Neuronal stem cell (in vitro differentiated cells): ENCODE data around the gene VRTN.

ENCODE experiments used
- DNase-seq: peaks from one replicate; pipeline ENCODE4 v3.0.0-alpha.2; 2013; ENCODE audit warnings: low spot score
- H2AFZ ChIP-seq: one replicate; pipeline ENCODE4 v1.6.1; 2013; ENCODE audit warnings: mild to moderate bottlenecking, low read length, inconsistent platforms
- H2AK5ac ChIP-seq: 2 replicates; pipeline ENCODE4 v1.6.1; 2013; ENCODE audit warnings: low read depth, mild to moderate bottlenecking, inconsistent platforms, low read length, moderate library complexity, mixed read lengths
- H2BK120ac ChIP-seq: 2 replicates; pipeline ENCODE4 v1.6.1; 2013; ENCODE audit warnings: low read depth, mild to moderate bottlenecking, inconsistent platforms, low read length, moderate library complexity, mixed read lengths
- H2BK12ac ChIP-seq: one replicate; pipeline ENCODE4 v1.6.1; 2013; ENCODE audit warnings: low read length, inconsistent platforms
- H2BK15ac ChIP-seq: 2 replicates; pipeline ENCODE4 v1.6.1; 2013; ENCODE audit warnings: mild to moderate bottlenecking, low read length, inconsistent platforms, mixed read lengths
- H2BK5ac ChIP-seq: one replicate; pipeline ENCODE4 v1.6.1; 2013; ENCODE audit warnings: inconsistent platforms, mild to moderate bottlenecking, low read length, moderate library complexity
- H3K14ac ChIP-seq: one replicate; pipeline ENCODE4 v1.6.1; 2013; ENCODE audit warnings: low read length, inconsistent platforms
- H3K18ac ChIP-seq: 2 replicates; pipeline ENCODE4 v1.6.1; 2013; ENCODE audit warnings: low read length, inconsistent platforms
- H3K23ac ChIP-seq: 2 replicates; pipeline ENCODE4 v1.6.1; 2013; ENCODE audit warnings: low read depth, mild to moderate bottlenecking, mixed read lengths, low read length, inconsistent platforms; ENCODE audit not compliant: poor library complexity
- H3K27ac ChIP-seq: replicated peaks from 3 replicates; pipeline ENCODE4 v1.5.1; 2013; ENCODE audit warnings: low read length, inconsistent platforms
- H3K27me3 ChIP-seq, 3 experiments: 2 replicates each; pipeline ENCODE4 v1.6.1; 2013; ENCODE audit warnings: low read length in 3 of 3, mild to moderate bottlenecking in 2 of 3, inconsistent platforms in 1 of 3, low read depth in 1 of 3, mixed read lengths in 1 of 3, moderate library complexity in 1 of 3; ENCODE audit not compliant: control insufficient read depth in 3 of 3, insufficient read depth in 3 of 3
- H3K36me3 ChIP-seq, 2 donors: replicated peaks in 1 of 2; 2 replicates each; pipeline ENCODE4 v1.6.1; 2013; ENCODE audit warnings: low read length in 2 of 2; ENCODE audit not compliant: control insufficient read depth in 2 of 2, insufficient read depth in 2 of 2
- H3K4ac ChIP-seq: 2 replicates; pipeline ENCODE4 v1.6.1; 2013; ENCODE audit warnings: inconsistent platforms, mild to moderate bottlenecking, low read length, moderate library complexity
- H3K4me1 ChIP-seq, 2 donors: 1 replicate in 1 of 2; 2 replicates in 1 of 2; pipeline ENCODE4 v1.6.1; 2013; ENCODE audit warnings: low read length in 2 of 2, low read depth in 1 of 2; ENCODE audit not compliant: control insufficient read depth in 2 of 2, insufficient read depth in 1 of 2
- H3K4me2 ChIP-seq: one replicate; pipeline ENCODE4 v1.6.1; 2013; ENCODE audit warnings: mild to moderate bottlenecking, low read length, inconsistent platforms; ENCODE audit not compliant: insufficient read depth, poor library complexity, severe bottlenecking
- H3K4me3 ChIP-seq, 2 donors: 2 replicates each; pipeline ENCODE4 v1.5.1; 2013; ENCODE audit warnings: low read length in 2 of 2, mild to moderate bottlenecking in 2 of 2, inconsistent platforms in 1 of 2, moderate library complexity in 1 of 2
- H3K79me1 ChIP-seq: one replicate; pipeline ENCODE4 v1.6.1; 2013; ENCODE audit warnings: low read depth, mild to moderate bottlenecking, inconsistent platforms, low read length, moderate library complexity
- H3K9ac ChIP-seq: one replicate; pipeline ENCODE4 v1.6.1; 2013; ENCODE audit warnings: mild to moderate bottlenecking, low read depth, low read length, inconsistent platforms; ENCODE audit not compliant: poor library complexity
- H3K9me3 ChIP-seq, 2 donors: replicated peaks in 1 of 2; 2 replicates each; pipeline versions ENCODE3 to v1.6.1; 2013; ENCODE audit warnings: low read length in 2 of 2, mild to moderate bottlenecking in 2 of 2, inconsistent platforms in 1 of 2, low read depth in 1 of 2, mixed read lengths in 1 of 2, moderate library complexity in 1 of 2; ENCODE audit not compliant: control insufficient read depth in 2 of 2, insufficient read depth in 1 of 2
- H4K8ac ChIP-seq: one replicate; pipeline ENCODE4 v1.6.1; 2013; ENCODE audit warnings: low read depth, mild to moderate bottlenecking, inconsistent platforms, low read length, moderate library complexity
- H4K91ac ChIP-seq: one replicate; pipeline ENCODE4 v1.6.1; 2013; ENCODE audit warnings: low read length, low read depth, mild to moderate bottlenecking, inconsistent platforms; ENCODE audit not compliant: poor library complexity
- WGBS, 2 donors: extraction: QIAGEN DNeasy Blood & Tissue Kit; methylation state at CpG; one replicate each; pipeline ENCODE4 v1.1.7; 2013; ENCODE audit warnings: missing lambda C conversion rate in 2 of 2, mixed read lengths in 1 of 2; ENCODE audit not compliant: insufficient read length in 2 of 2, insufficient replicate concordance in 1 of 2; ENCODE audit errors: extremely low coverage in 2 of 2; 5-methylcytosine and 5-hydroxymethylcytosine counted together

VRTN gene

GRCh38 chr14:74356892-74357575, 8.8 kb downstream of the VRTN start:
- Histone ChIP-seq H3K79me1 (peaks cover 5% of the 10 kb centered on the region), H4K91ac (no peak overlapping the region)

DNA sequence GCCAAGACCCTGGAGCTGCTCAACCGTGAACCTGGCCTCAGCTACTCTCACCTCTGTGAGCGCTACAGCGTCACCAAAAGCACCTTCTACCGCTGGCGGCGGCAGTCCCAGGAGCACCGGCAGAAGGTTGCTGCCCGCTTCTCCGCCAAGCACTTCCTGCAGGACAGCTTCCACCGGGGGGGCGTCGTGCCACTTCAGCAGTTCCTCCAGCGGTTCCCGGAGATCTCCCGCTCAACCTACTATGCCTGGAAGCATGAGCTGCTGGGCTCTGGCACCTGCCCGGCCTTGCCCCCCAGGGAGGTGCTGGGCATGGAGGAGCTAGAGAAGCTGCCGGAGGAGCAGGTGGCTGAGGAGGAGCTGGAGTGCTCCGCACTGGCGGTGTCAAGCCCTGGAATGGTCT, 9.3 kb downstream of the VRTN start:
- WGBS, 2 donors: no CpG with 5 or more reads among the region's 19 CpGs
- Histone ChIP-seq H3K14ac (no peak overlapping the region), H3K9me3 (no peaks in the 10 kb centered on the region), H3K27me3 (peaks cover 0 to 5% (median 0%) of the 10 kb centered on the region in 3 experiments), H4K8ac (no peak overlapping the region), H3K4me3 (no peak overlapping the region), H3K79me1 (peaks cover 5% of the 10 kb centered on the region), H3K4me2 (no peak overlapping the region), H2BK120ac (peak overlapping the region; percentile 61), H3K18ac (peak overlapping the region; percentile 46), H3K27ac (no peak overlapping the region), H2AK5ac (peak overlapping the region; percentile 70), H4K91ac (no peak overlapping the region), H2BK15ac (no peak overlapping the region), H3K36me3 (peaks cover 0 to 8% of the 10 kb centered on the region in 2 donors), H2BK12ac (peak overlapping the region; percentile 79), H2AFZ (no peak overlapping the region), H3K4ac (no peak overlapping the region), H2BK5ac (no peak overlapping the region), H3K23ac (peak overlapping the region; percentile 97), H3K4me1 (peaks cover 0 to 12% of the 10 kb centered on the region in 2 donors), H3K9ac (peak overlapping the region; percentile 37)
- DNase-seq: no peak

More at GRCh38 chr14:74356892-74357575, 8.8 kb downstream of the VRTN start:
- no peak overlapping the region for H3K27ac ChIP-seq
- no peak overlapping the region for H3K9ac ChIP-seq
- no peak overlapping the region for H3K14ac ChIP-seq
- H3K23ac ChIP-seq: peak overlapping the region; percentile 97
- peaks cover 0 to 4% (median 0%) of the 10 kb centered on the region in 3 experiments for H3K27me3 ChIP-seq
- H3K36me3 ChIP-seq: peaks cover 0 to 8% of the 10 kb centered on the region in 2 donors
- H3K4me2 ChIP-seq: no peak overlapping the region
- no peak overlapping the region for H3K4me3 ChIP-seq
- H2BK15ac ChIP-seq: peak overlapping the region; percentile 43
- H2BK120ac ChIP-seq: peak overlapping the region; percentile 61
- H3K9me3 ChIP-seq: no peaks in the 10 kb centered on the region
- H2BK5ac ChIP-seq: no peak overlapping the region
- no peak overlapping the region for H2AFZ ChIP-seq
- peak overlapping the region; percentile 58 for H2BK12ac ChIP-seq
- no peak overlapping the region for H3K4ac ChIP-seq
- peak overlapping the region; percentile 70 for H2AK5ac ChIP-seq
- H3K18ac ChIP-seq: peak overlapping the region; percentile 48
- WGBS, 2 donors: no CpG with 5 or more reads among the region's 32 CpGs
- no peak for DNase-seq
- no peak overlapping the region for H4K8ac ChIP-seq
- H3K4me1 ChIP-seq: peaks cover 0 to 10% of the 10 kb centered on the region in 2 donors

DNA sequence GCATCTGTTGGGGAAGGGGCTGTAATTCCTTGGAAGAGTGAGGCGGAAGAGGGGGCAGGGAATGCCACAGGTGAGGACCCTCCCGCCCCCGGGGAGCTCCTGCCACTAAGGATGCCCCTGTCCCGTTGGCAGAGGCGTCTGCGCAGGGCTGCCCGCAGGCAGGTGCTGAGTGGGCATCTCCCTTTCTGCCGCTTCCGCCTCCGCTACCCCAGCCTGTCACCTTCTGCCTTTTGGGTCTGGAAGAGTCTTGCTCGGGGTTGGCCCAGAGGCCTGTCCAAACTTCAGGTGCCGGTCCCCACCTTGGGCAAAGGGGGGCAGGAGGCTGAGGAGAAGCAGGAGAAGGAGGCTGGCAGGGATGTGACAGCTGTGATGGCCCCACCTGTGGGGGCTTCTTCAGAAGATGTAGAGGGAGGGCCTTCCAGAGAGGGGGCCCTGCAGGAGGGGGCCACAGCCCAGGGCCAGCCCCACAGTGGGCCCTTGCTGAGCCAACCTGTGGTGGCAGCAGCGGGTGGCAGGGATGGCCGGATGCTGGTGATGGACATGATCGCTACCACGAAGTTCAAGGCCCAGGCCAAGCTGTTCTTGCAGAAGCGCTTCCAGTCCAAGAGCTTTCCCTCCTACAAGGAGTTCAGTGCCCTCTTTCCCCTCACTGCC, 10.0 kb downstream of the VRTN start:
- Histone ChIP-seq H3K23ac (no peak overlapping the region), H3K9me3 (no peaks in the 10 kb centered on the region), H2BK15ac (no peak overlapping the region), H3K18ac (no peak overlapping the region), H3K14ac (no peak overlapping the region), H3K4me3 (no peak overlapping the region), H2BK12ac (peak overlapping the region; percentile 79), H3K27ac (no peak overlapping the region), H3K36me3 (peaks cover 0 to 8% of the 10 kb centered on the region in 2 donors), H2BK120ac (no peak overlapping the region), H2AK5ac (peak overlapping the region; percentile 70), H2BK5ac (no peak overlapping the region), H3K9ac (no peak overlapping the region), H3K79me1 (peaks cover 5% of the 10 kb centered on the region), H4K91ac (no peak overlapping the region), H3K4me2 (no peak overlapping the region), H3K4me1 (peaks cover 0 to 13% of the 10 kb centered on the region in 2 donors), H4K8ac (no peak overlapping the region), H2AFZ (no peak overlapping the region), H3K4ac (no peak overlapping the region), H3K27me3 (peaks cover 0 to 12% (median 0%) of the 10 kb centered on the region in 3 experiments)
- no CpG with 5 or more reads among the region's 17 CpGs for WGBS, 2 donors
- no peak for DNase-seq

- H3K27ac ChIP-seq: no peak overlapping the region
- no peak overlapping the region for H3K4me2 ChIP-seq
- H3K27me3 ChIP-seq: peaks cover 0 to 21% (median 0%) of the 10 kb centered on the region in 3 experiments
- H3K9ac ChIP-seq: no peak overlapping the region
- H4K8ac ChIP-seq: no peak overlapping the region
- H3K36me3 ChIP-seq: peaks cover 0 to 8% of the 10 kb centered on the region in 2 donors
- no CpG with 5 or more reads among the region's 3 CpGs for WGBS, 2 donors
- no peak overlapping the region for H2BK120ac ChIP-seq
- no peak overlapping the region for H3K14ac ChIP-seq
- H2AFZ ChIP-seq: no peak overlapping the region
- no peak overlapping the region for H2BK15ac ChIP-seq
- H3K4me3 ChIP-seq: no peak overlapping the region
- H2AK5ac ChIP-seq: peak overlapping the region; percentile 10
- peaks cover 0 to 22% of the 10 kb centered on the region in 2 donors for H3K4me1 ChIP-seq
- H3K9me3 ChIP-seq: no peaks in the 10 kb centered on the region
- peaks cover 5% of the 10 kb centered on the region for H3K79me1 ChIP-seq
- no peak overlapping the region for H2BK12ac ChIP-seq
- no peak overlapping the region for H4K91ac ChIP-seq
- no peak overlapping the region for H2BK5ac ChIP-seq
- H3K18ac ChIP-seq: peak overlapping the region; percentile 20
- H3K4ac ChIP-seq: no peak overlapping the region
- H3K23ac ChIP-seq: peak overlapping the region; percentile 4
- no peak for DNase-seq
Observed at GRCh38 chr14:74360163-74360562, 11.9 kb downstream of the VRTN start.
